ENCODE data around the gene LIPN. TPM values are rescaled to one million over a fixed set of nuclear protein-coding genes. Genes with fewer than 3 reads are reported as not detected.

Gene LIPN
- total RNA-seq, 1 experiment from 2014 or later = not detected

- H3K18ac ChIP-seq (ENCODE audit: insufficient read length, low read depth, low read length) = no peak overlapping the region
- H2BK12ac ChIP-seq (ENCODE audit: insufficient read length, low read depth, low read length) = no peak overlapping the region
- H2AK5ac ChIP-seq (ENCODE audit: insufficient read length, low read length) = no peak overlapping the region
- H4K20me1 ChIP-seq (ENCODE audit: control insufficient read depth, insufficient read depth, insufficient read length) = no peaks in the 10 kb centered on the region
- no peaks in the 10 kb centered on the region for H3K79me1 ChIP-seq (ENCODE audit: insufficient read depth, low read depth, low read length, poor library complexity, severe bottlenecking)
- no peak overlapping the region for H2AFZ ChIP-seq (ENCODE audit: low read length)
- no peak overlapping the region for H2BK20ac ChIP-seq (ENCODE audit: low read depth, low read length, poor library complexity, severe bottlenecking)
- no peak overlapping the region for H2BK15ac ChIP-seq (ENCODE audit: low read depth, low read length)
- no peak overlapping the region for H4K5ac ChIP-seq (ENCODE audit: insufficient read length, low read depth, low read length)
- no peaks in the 10 kb centered on the region; the same call in 1 of the 2 replicates for H3K27me3 Mint-ChIP-seq (ENCODE audit: low read depth)
- no peaks in the 10 kb centered on the region for H3K36me3 Mint-ChIP-seq (ENCODE audit: insufficient read depth in 1 of 3, low read depth in 3 of 3)
- no peak for DNase-seq
- no peak overlapping the region for H3K4me3 Mint-ChIP-seq
- H3K9ac ChIP-seq (ENCODE audit: extremely low read depth, insufficient read length, low read length) = no peak overlapping the region
- H3K4me1 Mint-ChIP-seq = no peaks in the 10 kb centered on the region
- TF ChIP-seq, protein P1, sequence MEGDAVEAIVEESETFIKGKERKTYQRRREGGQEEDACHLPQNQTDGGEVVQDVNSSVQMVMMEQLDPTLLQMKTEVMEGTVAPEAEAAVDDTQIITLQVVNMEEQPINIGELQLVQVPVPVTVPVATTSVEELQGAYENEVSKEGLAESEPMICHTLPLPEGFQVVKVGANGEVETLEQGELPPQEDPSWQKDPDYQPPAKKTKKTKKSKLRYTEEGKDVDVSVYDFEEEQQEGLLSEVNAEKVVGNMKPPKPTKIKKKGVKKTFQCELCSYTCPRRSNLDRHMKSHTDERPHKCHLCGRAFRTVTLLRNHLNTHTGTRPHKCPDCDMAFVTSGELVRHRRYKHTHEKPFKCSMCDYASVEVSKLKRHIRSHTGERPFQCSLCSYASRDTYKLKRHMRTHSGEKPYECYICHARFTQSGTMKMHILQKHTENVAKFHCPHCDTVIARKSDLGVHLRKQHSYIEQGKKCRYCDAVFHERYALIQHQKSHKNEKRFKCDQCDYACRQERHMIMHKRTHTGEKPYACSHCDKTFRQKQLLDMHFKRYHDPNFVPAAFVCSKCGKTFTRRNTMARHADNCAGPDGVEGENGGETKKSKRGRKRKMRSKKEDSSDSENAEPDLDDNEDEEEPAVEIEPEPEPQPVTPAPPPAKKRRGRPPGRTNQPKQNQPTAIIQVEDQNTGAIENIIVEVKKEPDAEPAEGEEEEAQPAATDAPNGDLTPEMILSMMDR (conservative IDR thresholded peaks at IDR 0.05) = no peak
- no peaks in the 10 kb centered on the region for H3K9me3 Mint-ChIP-seq
- H3K56ac ChIP-seq (ENCODE audit: insufficient read length, low read depth, low read length) = no peak overlapping the region
- no peaks in the 10 kb centered on the region for H3K23me2 ChIP-seq (ENCODE audit: insufficient read length, low read depth, low read length, poor library complexity, severe bottlenecking)
- H3K4ac ChIP-seq (ENCODE audit: low read depth, low read length) = no peak overlapping the region
- no peak overlapping the region for H2BK5ac ChIP-seq (ENCODE audit: insufficient read length, low read length)
- no peaks in the 10 kb centered on the region for H3K4me1 ChIP-seq (ENCODE audit: insufficient read depth, low read length)
- H3K14ac ChIP-seq (ENCODE audit: insufficient read depth, low read length) = no peak overlapping the region
- H3K27me3 ChIP-seq (ENCODE audit: insufficient read depth, low read length) = no peaks in the 10 kb centered on the region
- H3K79me2 ChIP-seq (ENCODE audit: insufficient read depth, low read length) = no peaks in the 10 kb centered on the region
- H4K91ac ChIP-seq (ENCODE audit: insufficient read length, low read depth, low read length) = no peak overlapping the region
- H3K27ac Mint-ChIP-seq = no peak overlapping the region
- no peak overlapping the region for H3K23ac ChIP-seq (ENCODE audit: insufficient read length, low read depth, low read length)
- no peaks in the 10 kb centered on the region for H3K9me3 ChIP-seq (ENCODE audit: control insufficient read depth, low read depth, low read length)
- no peak overlapping the region for H3K4me2 ChIP-seq (ENCODE audit: insufficient read depth, insufficient read length, low read length)
- H2BK120ac ChIP-seq (ENCODE audit: low read depth, low read length, poor library complexity, severe bottlenecking) = no peak overlapping the region
- no peak overlapping the region for H4K8ac ChIP-seq (replicated peaks; ENCODE audit: insufficient read length, low read depth, low read length)
- no peak overlapping the region for H3T11ph ChIP-seq (ENCODE audit: low read length)
- no peak overlapping the region for H3K27ac ChIP-seq (ENCODE audit: insufficient read length, low read depth, low read length)
Measured at GRCh38 chr10:88820748-88821401, 61.1 kb downstream of the LIPN start.
